Activated CD8-positive, alpha-beta memory T cell treated with anti-CD3 and anti-CD28 coated beads, Interleukin-2, amount 50 U/mL, for 1 hour (primary cell): ENCODE measurements around the gene VWA3B.
"Not testable (repeated sequence)": the region's sequence is repeated elsewhere in the genome, so short reads cannot be mapped to it uniquely, and the experiment has no call there.

Source experiments
- DNase-seq: peaks from one replicate; pipeline ENCODE4 v3.0.0-alpha.2; 2020; ENCODE audit errors: extremely low read depth

The VWA3B gene

DNA sequence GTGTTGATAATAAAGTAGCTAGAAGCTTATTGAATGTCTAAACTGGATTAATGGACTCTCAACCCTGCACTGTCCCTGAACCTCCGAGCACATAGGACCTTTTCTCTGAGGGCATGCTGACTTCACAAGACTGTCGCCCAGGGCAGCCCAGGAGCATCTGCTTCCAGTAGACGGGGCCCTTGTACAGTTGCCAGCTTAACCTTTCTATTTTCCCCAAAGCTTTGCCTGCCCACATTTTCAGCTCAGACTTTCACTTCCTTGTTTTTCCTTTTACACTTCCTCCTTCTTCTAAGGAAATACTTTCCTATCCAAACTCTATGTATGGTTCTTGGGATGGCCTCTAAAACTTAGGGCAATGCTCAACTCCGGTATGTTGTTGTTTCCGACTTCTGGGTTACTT lies 1.3 kb downstream of the VWA3B start:
- DNase-seq: no peak

DNA sequence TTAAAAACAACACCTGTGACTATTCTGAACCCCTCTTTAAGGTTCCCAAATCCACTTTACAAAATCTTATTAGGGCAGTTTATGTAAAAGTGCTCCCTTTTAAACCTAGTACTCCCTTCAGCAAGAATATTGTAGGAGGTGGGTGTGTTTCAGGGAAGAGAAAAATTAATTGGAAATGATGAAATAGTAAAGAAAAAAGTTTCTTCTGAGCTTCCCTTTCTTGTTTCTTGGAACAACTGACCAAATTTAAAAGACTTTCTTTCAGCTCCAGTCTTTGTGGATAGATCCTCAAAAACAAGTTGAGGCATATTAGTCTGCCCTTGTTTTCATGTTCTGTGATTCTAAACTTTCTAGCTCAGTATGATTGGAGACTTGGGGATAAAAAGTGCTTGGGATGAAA lies 3.0 kb downstream of the VWA3B start:
- DNase-seq: no peak

DNA sequence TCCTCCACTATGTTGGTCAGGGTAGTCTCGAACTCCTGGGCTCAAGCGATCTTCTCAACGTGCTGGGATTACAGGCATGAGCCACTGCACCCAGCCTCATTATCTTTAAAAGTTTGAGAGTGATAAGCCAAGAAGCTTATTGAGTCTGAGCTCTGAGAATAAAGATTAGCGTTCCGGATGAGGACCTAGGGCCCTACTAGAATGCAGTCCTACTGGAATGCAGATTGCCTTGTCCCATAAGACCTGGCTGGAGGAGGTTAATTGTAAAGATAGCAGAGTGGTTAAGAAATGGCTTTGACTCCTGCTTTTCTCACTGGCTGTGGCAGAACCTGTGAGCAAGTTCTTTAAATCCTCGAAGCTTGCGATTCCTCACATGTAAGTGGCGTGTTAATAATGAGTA lies 4.0 kb downstream of the VWA3B start:
- no peak for DNase-seq

DNA sequence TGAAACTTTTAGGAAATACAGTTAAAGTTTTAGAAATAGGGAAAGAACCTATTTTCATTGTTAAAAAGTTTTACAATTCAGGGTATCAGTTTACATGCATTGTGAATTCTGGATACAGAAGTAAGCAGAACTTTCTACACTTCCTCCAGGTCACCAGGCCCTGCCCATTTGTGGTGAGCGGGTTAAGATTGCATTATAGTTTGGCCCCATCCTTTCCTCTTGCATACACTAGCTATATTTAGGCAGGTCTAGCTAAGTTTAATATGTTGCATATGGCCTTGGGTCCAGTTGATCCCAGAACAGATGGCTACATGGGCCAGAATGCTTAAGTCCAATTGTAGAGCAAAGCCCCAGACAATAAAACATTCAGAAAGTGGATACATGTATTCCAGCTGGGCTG lies 4.8 kb downstream of the VWA3B start:
- DNase-seq: no peak

DNA sequence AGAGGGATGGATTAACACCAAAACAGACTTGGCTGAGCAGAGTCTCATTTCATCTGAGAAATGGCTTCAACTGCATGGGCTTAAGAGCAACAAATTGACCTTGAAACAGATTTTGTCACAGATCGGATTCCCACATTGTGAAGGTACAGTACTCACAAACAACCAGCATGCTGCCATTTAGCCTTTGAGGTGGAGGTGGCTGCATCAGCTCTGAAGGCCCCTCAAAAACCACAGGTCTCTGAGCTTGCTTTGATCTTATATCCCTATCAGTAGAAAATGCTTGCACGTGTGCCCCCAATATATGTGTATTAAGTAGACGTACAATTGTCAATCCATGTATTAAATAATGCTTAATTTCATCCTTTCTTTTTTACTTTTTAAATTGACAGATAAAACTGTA lies 6.2 kb downstream of the VWA3B start:
- DNase-seq: no peak

DNA sequence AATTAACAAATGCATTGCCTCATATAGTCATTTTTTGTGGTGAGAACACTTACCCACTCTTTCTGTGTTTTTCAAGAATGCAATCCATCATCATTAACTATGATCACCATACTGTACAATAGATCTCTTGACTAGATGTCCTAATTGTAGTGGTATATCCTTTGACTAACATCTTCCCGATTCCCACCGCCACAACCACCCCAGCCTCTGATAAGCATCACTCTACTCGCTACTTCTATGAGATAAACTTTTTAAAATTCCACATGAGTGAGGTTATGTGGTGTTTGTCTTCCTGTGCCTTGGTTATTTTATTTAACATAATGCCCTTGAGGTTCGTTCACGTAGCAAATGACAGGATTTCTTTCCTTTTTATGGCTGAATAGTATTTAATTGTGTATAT lies 6.6 kb downstream of the VWA3B start:
- no peak for DNase-seq

DNA sequence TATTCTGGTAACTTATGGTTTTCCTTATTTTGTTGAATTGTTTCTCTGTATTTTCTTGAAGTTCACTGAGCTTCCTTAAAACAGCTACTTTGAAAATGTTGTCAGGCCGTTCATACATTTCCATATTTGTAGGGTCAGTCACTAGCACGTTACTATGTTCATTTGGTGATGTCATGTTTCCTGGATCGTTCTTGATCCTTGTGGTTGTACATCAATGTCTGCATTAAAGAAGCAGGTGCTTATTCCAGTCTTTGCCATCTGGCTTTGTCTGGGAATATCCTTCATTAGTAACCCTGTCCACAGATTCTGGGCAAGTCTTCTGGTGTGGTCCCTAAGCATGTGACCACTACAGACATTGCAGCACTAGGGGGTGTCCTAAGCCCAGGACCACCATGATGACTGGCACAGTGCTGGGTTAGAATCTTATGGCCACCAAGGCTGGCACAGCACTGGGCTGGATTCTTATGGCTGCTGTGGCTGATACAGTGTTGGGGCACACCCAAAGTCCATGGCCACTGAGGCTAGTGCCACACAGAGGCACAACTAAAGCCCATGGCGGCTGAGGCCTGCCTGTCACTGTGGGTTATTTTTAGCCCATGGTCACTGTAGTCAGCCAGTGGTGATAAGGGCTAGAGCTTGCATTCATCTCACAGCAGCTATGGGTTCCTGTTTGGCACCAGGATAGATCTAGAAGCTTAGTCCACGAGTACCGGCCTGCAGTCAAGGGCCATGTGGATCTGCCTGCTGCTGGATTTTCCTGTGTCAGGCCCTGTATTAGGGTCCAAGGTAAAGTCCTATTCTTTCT lies 13.2 kb downstream of the VWA3B start:
- no peak for DNase-seq

DNA sequence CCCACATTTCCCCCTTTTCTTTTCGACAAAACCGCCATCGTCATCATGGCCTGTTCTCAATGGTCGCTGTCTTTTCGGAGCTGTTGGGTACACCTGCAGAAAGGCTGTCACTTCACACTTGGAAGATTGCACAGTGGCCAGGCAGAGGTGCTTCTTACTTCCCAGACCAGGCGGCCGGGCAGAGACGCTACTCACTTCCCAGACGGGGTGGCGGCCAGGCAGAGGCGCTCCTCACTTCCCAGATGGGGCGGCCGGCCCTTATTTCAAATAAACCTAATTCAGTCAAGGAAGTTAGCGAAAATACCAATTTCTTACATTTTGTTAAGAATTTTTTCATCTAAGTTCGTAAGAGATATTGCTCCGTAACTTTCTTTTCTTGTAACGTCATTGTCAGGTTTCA lies 15.3 kb downstream of the VWA3B start:
- DNase-seq: not testable (repeated sequence)

DNA sequence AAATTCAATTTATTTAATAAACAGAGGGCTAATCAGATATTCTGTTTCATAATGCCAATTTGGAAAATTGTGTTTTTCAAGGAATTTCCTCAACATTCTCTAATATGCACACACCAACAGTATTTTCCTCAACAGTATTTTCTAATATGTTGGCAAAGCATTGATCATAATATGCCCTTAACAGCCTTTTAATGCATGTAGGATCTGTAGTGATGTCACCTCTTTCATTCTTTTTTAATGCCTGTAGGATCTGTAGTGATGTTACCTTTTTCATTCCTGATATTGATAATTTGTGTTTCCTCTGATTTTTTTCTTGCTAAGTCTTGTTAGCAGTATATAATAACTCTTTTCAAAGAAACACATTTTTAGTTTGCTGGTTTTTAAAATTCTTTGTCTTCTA lies 15.9 kb downstream of the VWA3B start:
- no peak for DNase-seq

DNA sequence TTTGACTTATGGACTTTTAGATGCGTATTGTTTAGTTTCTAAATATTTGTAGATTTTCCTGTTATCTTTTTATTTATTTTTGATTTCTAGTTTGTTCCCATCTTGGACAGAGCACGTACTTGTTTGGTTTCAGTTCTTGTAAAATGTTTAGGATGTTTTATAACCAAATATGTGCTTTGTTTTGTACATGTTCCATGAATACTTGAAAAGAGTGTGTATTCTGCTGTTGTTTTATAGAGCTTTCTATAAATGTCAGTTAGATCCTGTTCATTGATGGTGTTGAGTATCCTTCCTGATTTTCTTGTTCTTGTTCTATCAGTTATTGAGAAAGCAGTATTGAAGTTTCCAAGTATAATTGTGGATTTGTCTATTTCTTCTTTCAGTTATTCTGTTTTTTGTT lies 21.1 kb downstream of the VWA3B start:
- DNase-seq: no peak

DNA sequence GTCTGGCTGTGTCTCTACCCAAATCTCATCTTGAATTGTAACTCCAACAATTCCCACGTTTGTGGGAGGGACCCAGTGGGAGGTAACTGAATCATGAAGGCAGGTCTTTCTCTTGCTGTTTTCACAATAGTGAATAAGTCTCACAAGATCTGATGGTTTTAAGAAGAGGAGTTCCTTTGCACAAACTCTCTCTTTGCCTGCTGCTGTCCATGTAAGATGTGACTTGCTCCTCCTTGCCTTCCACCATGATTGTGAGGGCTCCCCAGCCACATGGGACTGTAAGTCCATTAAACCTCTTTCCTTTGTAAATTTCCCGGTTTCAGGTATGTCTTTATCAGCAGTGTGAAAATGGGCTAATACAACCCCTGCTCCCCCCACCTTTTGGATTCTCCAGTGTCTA lies 23.8 kb downstream of the VWA3B start:
- DNase-seq: no peak

DNA sequence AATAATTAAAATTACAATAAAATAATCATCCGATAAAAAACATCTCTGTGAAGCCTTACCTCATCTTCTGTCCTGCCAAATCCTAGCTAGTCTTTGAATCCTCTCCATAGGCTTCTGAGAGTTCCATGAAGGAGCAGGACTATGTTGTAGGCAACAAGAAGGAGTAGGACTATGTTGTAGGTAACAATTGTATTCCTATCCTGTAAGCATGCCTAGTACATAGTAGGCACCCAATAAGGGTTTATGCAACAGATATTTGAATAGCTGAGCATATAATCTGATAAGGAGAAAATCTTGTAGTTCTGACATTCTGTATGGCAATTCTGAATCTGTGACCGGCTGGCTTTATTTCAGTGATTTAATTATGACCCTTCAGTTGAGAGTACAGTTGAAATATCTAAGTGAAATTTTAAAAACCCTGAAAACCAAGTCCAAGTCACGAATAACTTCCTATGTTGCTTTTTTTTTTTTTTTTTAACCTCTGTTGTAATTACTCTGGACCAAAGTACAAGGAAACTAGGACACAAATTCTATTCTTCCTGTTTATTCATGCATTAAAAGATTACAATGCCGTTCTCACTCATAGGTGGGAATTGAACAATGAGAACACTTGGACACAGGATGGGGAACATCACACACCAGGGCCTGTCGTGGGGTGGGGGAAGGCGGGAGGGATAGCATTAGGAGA lies 27.8 kb downstream of the VWA3B start:
- no peak for DNase-seq

DNA sequence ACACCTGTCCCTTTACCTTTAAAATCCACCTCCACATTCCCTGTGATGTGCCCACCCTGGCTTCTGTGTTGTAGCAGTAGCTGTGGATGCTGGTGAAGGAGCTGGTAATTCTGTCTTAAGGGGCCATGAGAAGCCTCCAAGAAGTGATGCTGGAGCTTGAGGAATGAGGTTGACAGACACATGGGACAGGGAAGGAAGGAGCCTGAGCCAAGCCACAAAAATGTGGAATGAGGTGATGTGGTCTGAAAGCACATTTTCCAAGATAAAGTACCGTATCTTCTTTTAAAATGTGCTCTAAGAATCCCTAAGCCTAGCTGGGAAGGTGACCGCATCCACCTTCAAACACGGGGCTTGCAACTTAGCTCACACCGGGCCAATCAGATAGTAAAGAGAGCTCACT lies 31.2 kb downstream of the VWA3B start:
- DNase-seq: no peak

DNA sequence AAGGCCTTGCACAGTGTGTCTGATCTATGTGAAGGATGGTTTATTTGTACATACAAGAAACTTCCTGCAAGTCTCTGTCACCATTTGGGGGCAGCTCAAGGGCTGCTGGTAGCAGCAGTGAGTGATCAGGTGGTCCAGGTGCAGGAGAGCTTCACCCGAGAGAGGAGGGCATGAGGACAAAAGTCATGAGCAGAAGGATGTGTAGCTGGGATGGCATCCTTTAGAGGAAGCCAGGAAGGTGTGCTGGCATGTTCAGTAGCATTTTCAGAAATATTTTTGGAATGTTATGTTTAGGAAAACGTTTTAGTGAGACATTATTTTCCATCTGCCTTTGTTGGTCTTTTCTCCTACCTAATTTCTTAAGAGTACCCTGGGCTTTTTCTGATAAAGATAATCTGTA lies 31.9 kb downstream of the VWA3B start:
- no peak for DNase-seq

DNA sequence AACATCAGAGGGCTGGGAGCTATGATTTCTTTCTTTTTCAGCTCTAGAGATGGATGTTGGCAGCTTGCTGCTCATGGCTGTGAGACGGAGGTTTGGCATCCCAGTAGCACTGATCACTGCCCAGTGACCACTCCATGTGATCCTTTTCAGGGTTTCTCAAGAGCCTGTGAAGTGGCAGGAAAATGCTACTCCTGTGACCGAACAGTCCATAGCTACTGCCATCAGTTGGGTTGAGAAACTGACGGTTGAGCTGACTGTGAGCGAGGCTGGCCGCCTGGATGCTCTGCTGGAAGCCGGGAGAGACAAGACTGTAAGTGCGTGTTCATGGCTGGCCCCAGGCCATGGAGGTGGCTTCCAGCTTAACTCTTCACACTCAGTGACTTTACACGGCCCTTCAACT lies 34.2 kb downstream of the VWA3B start:
- no peak for DNase-seq

DNA sequence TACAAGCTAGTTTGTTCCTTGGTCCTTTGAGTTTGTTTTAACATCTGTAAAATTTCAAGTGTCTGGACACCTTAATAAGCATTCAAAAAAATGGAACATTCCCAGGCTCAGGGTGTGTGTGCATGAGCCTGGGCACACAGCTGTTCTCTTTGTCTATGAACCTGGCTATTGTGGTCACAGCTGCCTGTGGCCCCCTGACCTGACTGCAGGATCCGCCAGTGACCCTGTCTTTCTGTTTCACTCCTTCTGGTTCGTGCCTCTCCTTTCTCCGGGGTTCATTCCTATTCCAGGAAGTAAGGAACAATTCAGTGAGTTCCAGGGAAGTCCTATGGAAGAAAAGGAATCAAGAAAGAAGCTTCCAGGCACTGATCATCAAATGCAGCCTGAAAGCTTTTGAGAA lies 35.6 kb downstream of the VWA3B start:
- no peak for DNase-seq

DNA sequence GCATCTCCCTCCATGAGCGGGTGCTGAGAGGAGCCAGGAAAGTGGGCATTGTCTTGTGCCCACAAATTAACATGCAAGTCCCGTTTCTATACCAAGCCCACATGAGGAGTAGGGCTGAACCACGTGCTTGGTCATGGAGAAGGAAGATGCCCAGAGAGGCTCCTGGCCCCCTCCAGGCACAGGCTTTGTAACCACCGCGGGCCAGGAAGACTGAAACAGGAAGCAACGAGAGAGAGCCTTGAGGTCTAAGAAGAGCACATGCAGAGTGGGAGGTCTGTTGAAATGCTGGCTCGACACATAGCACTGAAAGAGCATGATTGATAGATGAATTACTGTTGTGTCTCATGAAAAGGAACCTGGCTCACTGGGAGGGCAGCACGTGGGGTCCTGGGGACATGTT lies 36.3 kb downstream of the VWA3B start:
- no peak for DNase-seq

DNA sequence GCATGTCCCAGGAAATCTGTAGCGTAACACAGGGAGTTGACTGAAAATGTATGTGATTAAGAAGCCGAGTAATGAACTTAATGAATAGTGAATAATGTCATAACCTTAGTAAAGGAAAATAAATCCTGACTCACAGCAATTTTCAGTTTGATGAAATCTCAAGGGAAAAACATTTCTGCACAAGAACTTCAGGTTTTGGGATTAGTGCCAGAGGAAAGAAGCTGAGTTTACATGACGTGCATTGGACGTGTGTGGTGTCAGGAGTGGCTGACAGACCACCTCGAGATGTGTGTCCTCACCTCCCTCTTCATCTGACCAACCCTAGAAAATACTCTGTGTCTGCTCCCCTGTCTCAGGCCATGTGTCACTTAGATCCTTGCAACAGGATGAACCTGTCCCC lies 39.1 kb downstream of the VWA3B start:
- no peak for DNase-seq

DNA sequence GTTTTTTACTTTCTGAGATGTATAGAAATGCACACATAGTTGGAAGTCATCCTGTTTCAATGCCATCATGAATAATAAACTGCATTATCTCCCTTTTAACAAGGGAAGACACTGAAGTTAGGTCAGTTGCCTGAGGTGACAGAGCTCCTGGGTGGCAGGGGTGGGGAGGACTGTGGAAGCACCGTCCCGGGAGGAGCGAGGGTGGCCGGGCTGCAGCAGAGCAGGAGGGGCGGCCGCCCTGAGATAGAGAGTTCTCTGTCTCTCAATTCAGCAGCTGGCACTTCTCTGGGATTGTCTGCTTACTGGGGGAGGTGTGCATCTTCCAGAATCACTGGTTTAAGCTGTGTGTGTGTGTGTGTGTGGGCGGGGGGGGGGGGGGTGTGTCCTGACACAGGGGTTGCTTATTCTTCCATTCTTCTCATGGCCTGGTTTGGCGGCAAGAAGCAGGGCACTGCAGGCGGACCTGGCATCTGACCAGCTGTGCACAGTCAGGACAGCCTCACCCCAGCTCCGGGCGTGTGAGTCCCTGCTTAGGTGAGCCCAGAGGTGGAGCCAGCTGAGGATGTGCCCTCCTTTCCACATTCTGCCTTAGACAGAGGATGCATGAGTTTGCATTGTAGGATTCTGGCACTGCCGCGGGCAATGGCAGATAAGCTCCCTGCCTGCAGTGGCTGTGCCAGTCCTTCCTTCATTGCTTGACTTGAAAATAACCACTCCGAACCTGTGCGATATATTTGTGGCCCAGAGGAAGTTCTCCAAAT lies 40.4 kb downstream of the VWA3B start:
- DNase-seq: no peak

DNA sequence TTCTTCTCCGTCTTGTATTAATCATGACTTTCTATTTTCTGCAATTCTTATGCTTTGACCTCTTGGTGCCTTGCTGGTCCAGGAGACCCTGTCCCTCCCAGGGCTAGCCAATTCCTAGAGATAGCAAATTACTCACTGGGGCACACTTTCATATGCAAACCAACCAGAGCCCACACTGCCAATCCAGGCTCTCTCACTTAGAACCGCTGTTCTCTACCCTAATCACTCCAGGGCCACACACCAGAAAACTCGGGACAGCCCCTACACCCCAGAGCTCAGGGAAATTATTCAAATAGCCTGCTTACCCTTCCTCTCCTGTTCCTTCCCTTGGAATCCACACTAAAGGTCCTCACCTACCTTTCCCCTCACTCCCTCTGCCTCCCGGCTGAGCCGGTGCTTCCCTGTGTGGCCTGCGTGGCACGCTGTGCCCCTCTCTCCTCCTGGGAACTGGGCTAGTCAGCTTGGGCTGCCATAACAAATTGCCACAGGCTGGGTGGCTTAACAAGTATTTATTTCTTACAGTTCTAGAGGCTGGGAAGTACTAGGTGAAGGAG lies 41.7 kb downstream of the VWA3B start:
- no peak for DNase-seq

DNA sequence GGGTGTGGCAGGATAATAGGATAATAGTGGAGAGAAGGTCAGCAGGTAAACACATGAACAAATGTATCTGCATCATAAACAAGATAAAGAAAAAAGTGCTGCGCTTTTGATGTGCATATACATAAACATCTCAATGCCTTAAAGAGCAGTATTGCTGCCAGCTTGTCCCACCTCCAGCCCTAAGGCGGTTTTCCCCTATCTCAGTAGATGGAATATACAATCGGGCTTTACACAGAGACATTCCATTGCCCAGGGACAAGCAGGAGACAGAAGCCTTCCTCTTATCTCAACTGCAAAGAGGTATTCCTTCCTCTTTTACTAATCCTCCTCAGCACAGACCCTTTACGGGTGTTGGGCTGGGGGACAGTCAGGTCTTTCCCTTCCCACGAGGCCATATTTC lies 43.1 kb downstream of the VWA3B start:
- DNase-seq: not testable (repeated sequence)

DNA sequence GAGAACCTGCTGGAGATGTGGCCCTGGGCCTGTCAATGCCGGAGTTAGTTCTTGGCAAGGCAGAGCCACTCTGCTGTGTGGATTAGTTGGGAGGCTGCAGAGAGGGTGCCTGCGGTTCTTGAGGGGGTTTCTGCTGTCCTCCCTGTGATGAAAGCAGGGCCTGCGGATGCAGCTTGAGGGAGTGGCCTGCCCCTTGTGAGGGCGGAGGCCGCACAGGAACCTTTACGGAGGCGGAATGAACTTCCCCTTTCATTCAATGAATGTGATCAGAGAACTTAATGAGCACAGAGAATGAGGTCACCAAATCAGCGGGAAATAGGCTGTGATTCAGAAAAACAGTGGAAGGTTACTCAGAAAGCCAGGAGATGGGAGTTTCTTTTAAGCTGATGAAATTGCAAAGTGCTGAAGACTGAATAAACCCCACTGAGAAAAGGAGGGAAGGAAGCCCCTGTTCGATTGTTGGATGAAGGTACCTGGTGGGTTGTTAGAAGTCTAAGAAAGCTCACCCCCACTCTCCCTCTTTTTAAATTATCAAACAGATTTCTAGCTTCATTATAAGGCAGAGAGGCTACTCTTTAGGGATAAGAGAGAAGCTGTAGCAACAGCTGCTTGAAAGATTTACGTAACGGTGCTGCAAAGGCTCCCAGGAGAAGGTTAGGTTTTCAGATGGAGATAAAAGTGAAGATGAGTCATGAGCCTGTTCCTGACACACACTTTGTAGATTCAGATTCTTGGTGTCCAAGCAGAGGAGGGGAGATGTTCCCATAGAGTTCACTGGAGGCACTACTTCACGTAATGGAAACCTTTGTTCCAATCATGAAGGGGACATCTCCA lies 47.4 kb downstream of the VWA3B start:
- no peak for DNase-seq
